Transverse colon (tissue), 4 donors: ENCODE data around the gene DCP1A. TPM values are rescaled to one million over a fixed set of nuclear protein-coding genes. Genes with fewer than 3 reads are reported as not detected.

ENCODE experiments used
- DNase-seq: peaks from one replicate; pipeline ENCODE4 v3.0.0-alpha.2; 2019
- H3K27ac ChIP-seq, 4 donors: fragments of 200-600 bp; sonication (generic); 2 replicates each; pipeline ENCODE4 v1.5.1; 2016 to 2018; ENCODE audit warnings: inconsistent platforms in 4 of 4
- H3K27me3 ChIP-seq: fragments of 200-600 bp; sonication (generic); 2 replicates; pipeline ENCODE4 v1.5.1; 2017; ENCODE audit warnings: inconsistent platforms
- H3K36me3 ChIP-seq, 4 donors: fragments of 200-600 bp; sonication (generic); 2 replicates each; pipeline ENCODE4 v1.5.1; 2017 to 2019; ENCODE audit warnings: inconsistent platforms in 4 of 4
- H3K4me1 ChIP-seq, 4 donors: fragments of 200-600 bp; sonication (generic); 2 replicates each; pipeline ENCODE4 v1.5.1; 2017 to 2020; ENCODE audit warnings: inconsistent platforms in 4 of 4
- H3K4me3 ChIP-seq, 4 donors: fragments of 200-600 bp; sonication (generic); 1 replicate in 1 of 4; 2 replicates in 3 of 4; pipeline versions ENCODE4 v1.5.1 to v1.6.1; 2017 to 2019; ENCODE audit warnings: inconsistent platforms in 4 of 4
- H3K9me3 ChIP-seq, 2 donors: fragments of 200-600 bp; sonication (generic); 2 replicates each; pipeline ENCODE4 v1.5.1; 2017 to 2019; ENCODE audit warnings: inconsistent platforms in 2 of 2
- EP300 ChIP-seq: sonication (generic); formaldehyde crosslinking; IDR thresholded peaks from one replicate; pipeline ENCODE4 v1.6.1; 2017; ENCODE audit warnings: antibody characterized with exemption, low read depth
- POLR2A ChIP-seq: fragments of 450-650 bp; IDR thresholded peaks from one replicate; pipeline ENCODE4 v1.6.1; 2016; ENCODE audit warnings: antibody characterized with exemption, mild to moderate bottlenecking, moderate library complexity
- POLR2AphosphoS5 ChIP-seq, 3 donors: sonication (generic); formaldehyde crosslinking; IDR thresholded peaks; one replicate each; pipeline ENCODE4 v1.6.1; 2016; ENCODE audit warnings: antibody characterized with exemption in 3 of 3
- WGBS, 2 donors: methylation state at CpG; one replicate each; pipeline ENCODE4 v1.1.5; 2018; ENCODE audit warnings: low coverage in 1 of 2; 5-methylcytosine and 5-hydroxymethylcytosine counted together
- in situ Hi-C, 4 donors: fragments of 200-750 bp; cut with MboI; loops; one replicate each; pipeline versions ENCODE4 v1.15.0 to v1.15.1; 2017; ENCODE audit warnings: low sequenced_read_pairs in 3 of 4, low pct_ligation_motif_present in 1 of 4, low pct_unique_long_range_greater_than_20kb in 1 of 4
- intact Hi-C: fragments of 100-400 bp; cut with DNase I; formaldehyde crosslinking; loops from one replicate; pipeline ENCODE4 v1.15.1; 2023; ENCODE audit warnings: low total_unique reads
- small RNA-seq, 4 donors: library from RNA; depleted of rRNA; stranded (forward); fragments of <200 nt; gene quantifications; one replicate each; pipeline ENCODE3, GENCODE V24; 2016
- total RNA-seq, 4 donors: library from RNA; depleted of rRNA; stranded (reverse); fragments of >200 nt; gene quantifications; one replicate each; pipeline ENCODE4 v1.1.0, GENCODE V29; 2016
- TF ChIP-seq, protein P1 (sequence below), 5 experiments: fragments of 200-600 bp in 3 of 5; fragments of 450-650 bp in 2 of 5; sonication (generic) in 3 of 5; IDR thresholded peaks; 1 replicate in 2 of 5; 2 replicates in 3 of 5; pipeline ENCODE4 v1.5.1; 2016 to 2017; ENCODE audit warnings: antibody characterized with exemption in 5 of 5, inconsistent platforms in 3 of 5, mild to moderate bottlenecking in 2 of 5, moderate library complexity in 1 of 5

The DCP1A gene
- total RNA-seq, 4 donors from 2014 or later = 11.6 to 22.4 (median 17.2) TPM

- TF ChIP-seq POLR2A (no peak), POLR2AphosphoS5 (IDR thresholded peaks at IDR 0.05) (no peak)
- TF ChIP-seq, protein P1, sequence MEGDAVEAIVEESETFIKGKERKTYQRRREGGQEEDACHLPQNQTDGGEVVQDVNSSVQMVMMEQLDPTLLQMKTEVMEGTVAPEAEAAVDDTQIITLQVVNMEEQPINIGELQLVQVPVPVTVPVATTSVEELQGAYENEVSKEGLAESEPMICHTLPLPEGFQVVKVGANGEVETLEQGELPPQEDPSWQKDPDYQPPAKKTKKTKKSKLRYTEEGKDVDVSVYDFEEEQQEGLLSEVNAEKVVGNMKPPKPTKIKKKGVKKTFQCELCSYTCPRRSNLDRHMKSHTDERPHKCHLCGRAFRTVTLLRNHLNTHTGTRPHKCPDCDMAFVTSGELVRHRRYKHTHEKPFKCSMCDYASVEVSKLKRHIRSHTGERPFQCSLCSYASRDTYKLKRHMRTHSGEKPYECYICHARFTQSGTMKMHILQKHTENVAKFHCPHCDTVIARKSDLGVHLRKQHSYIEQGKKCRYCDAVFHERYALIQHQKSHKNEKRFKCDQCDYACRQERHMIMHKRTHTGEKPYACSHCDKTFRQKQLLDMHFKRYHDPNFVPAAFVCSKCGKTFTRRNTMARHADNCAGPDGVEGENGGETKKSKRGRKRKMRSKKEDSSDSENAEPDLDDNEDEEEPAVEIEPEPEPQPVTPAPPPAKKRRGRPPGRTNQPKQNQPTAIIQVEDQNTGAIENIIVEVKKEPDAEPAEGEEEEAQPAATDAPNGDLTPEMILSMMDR (IDR thresholded peaks at IDR 0.05) = no peak
- Histone ChIP-seq H3K4me1 (peaks cover 12 to 37% (median 32%) of the 10 kb centered on the region in 4 donors), H3K27ac (no peak overlapping the region), H3K4me3 (no peak overlapping the region), H3K9me3 (no peaks in the 10 kb centered on the region), H3K27me3 (no peaks in the 10 kb centered on the region), H3K36me3 (peaks cover 0 to 49% (median 18%) of the 10 kb centered on the region in 4 donors)
- WGBS, 2 donors = 92% methylated on average over 10 of the region's 10 CpGs; no CpG with 5 or more reads in 1 of the 2 donors
- DNase-seq = no peak
- in situ Hi-C loops = no loop called here
- intact Hi-C loops = no loop called here
These were observed 112.5 kb downstream of the DCP1A start for GRCh38 chr3:53234841-53235232.

DNA sequence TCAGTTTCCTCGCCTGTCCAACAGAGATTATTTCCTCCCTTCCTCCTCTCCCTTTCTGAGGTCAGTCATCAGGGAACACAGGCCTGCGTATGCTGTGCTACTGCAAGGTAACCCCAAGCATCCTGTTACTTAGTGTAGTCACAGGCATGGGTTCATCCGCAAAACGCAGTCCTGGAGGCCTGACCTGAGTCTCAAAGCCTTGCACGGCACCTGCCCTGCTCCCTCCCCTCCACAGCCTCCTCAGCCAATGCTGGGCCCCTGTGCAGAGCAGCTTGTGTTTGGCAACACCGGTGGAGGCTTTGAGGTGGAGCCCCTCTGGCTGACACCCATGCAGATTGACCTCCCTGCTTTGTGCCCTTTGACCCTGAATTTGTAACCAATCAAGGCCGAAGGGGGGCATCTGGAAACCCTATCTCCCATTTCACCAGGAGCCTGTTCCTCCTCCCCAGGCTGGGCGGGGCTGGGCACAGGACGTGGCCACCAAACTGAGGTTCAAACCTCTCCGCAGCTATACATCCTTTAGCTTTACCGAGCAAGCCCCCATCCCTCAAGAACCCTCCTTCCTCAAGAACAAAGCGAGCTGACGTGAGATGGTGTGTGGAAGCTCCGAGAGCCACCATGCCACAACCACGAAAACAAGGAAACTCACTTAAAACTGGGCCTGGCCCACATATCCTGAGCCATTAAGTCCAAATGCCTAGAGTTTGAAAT lies 113.1 kb downstream of the DCP1A start:
- DNase-seq = no peak
- H3K27ac ChIP-seq = no peak overlapping the region
- peaks cover 0 to 49% (median 18%) of the 10 kb centered on the region in 4 donors for H3K36me3 ChIP-seq
- H3K9me3 ChIP-seq = no peaks in the 10 kb centered on the region
- 88% methylated on average over 15 of the region's 15 CpGs; no CpG with 5 or more reads in 1 of the 2 donors for WGBS, 2 donors
- intact Hi-C loops (no loop called here), in situ Hi-C loops (no loop called here)
- TF ChIP-seq EP300 (no peak), POLR2AphosphoS5 (IDR thresholded peaks at IDR 0.05) (no peak), POLR2A (no peak)
- TF ChIP-seq, protein P1 (IDR thresholded peaks at IDR 0.05) = no peak
- no peak overlapping the region for H3K4me3 ChIP-seq
- H3K4me1 ChIP-seq = peaks cover 12 to 34% (median 31%) of the 10 kb centered on the region in 4 donors
- no peaks in the 10 kb centered on the region for H3K27me3 ChIP-seq

Small RNA genes within 50 kb of the gene (small RNA-seq; reads per million reads assigned to genes)
- gene RF00019 (0 reads per million in 4 donors), gene RF00212 (0 reads per million in 4 donors), gene RF00568 (0 reads per million in 4 donors)

Other genes with a start within 250 kb of the DCP1A start
- 10 to 100 TPM in 1 of 4 donors, 1 to 10 TPM in 3; 2.2 to 10.3 (median 8.5) TPM for gene RFT1, start 217.1 kb downstream of the DCP1A start, total RNA-seq
- gene PRKCD, start 186.3 kb downstream of the DCP1A start, total RNA-seq = 10 to 100 TPM; 43.8 to 78.9 (median 55.9) TPM
- gene TKT, start 91.5 kb downstream of the DCP1A start, total RNA-seq = 100 to 1,000 TPM in 3 of 4 donors, 10 to 100 TPM in 1; 97.3 to 338 (median 167) TPM
- gene CACNA1D, start 147.1 kb upstream of the DCP1A start, total RNA-seq = 10 to 100 TPM; 12.7 to 98.9 (median 25.0) TPM